K562 (cell line): ENCODE data around the gene LASP1NB.
A peak's percentile ranks its signal among the peaks of the same experiment; 100 is the strongest.

Experiments used
- BRD9 ChIP-seq: fragments of 450-650 bp; IDR thresholded peaks from 2 replicates; pipeline ENCODE4 v1.6.1; 2018; ENCODE audit warnings: low read depth; ENCODE audit not compliant: partially characterized antibody
- ELF1 ChIP-seq: fragments of 200-800 bp; sonication (Bioruptor generic); IDR thresholded peaks from 2 replicates; pipeline ENCODE4 v1.6.1; 2016; ENCODE audit warnings: missing genetic modification characterization, missing compliant biosample characterization
- ELF2 ChIP-seq: fragments of 250-450 bp; sonication (Bioruptor Pico); IDR thresholded peaks from 2 replicates; pipeline ENCODE4 v1.5.0; 2021; ENCODE audit warnings: mild to moderate bottlenecking
- ERF ChIP-seq: fragments of 450-650 bp; formaldehyde crosslinking; IDR thresholded peaks from 2 replicates; pipeline ENCODE4 v1.4.0; 2020; ENCODE audit warnings: mild to moderate bottlenecking, mixed read lengths
- POLR3G ChIP-seq: IDR thresholded peaks from 2 replicates; pipeline ENCODE4 v1.6.1; 2011; ENCODE audit not compliant: insufficient read length, insufficient replicate concordance; ENCODE audit errors: extremely low read depth
- PREB ChIP-seq: sonication (generic); formaldehyde crosslinking; IDR thresholded peaks from 2 replicates; pipeline ENCODE4 v1.8.1; 2023; ENCODE audit warnings: mild to moderate bottlenecking, missing genetic modification reagents
- PTRF ChIP-seq: fragments of 450-650 bp; IDR thresholded peaks from 2 replicates; pipeline ENCODE4 v1.6.1; 2016; ENCODE audit warnings: mild to moderate bottlenecking, missing genetic modification characterization, missing compliant biosample characterization
- RBBP5 ChIP-seq: fragments of 200-600 bp; sonication (generic); IDR thresholded peaks from 2 replicates; pipeline ENCODE4 v1.6.1; 2012; ENCODE audit warnings: borderline replicate concordance, mild to moderate bottlenecking, low read length, control low read depth, inconsistent platforms; ENCODE audit not compliant: insufficient read depth, poor library complexity, severe bottlenecking
- SIN3A ChIP-seq, 2 experiments: fragments of 150-350 bp in 1 of 2; IDR thresholded peaks; 2 replicates each; pipeline ENCODE4 v1.6.1; 2011 to 2016; ENCODE audit warnings: borderline replicate concordance in 2 of 2, low read depth in 2 of 2, low read length in 2 of 2, mild to moderate bottlenecking in 2 of 2, moderate library complexity in 2 of 2; ENCODE audit not compliant: control insufficient read depth in 1 of 2
- TAF15 ChIP-seq: fragments of 200-400 bp; formaldehyde crosslinking; IDR thresholded peaks from 2 replicates; pipeline ENCODE4 v1.6.1; 2017; ENCODE audit warnings: mild to moderate bottlenecking, low read depth, low read length, moderate library complexity
- TAL1 ChIP-seq: fragments of 450-650 bp; IDR thresholded peaks from 2 replicates; pipeline ENCODE4 v1.6.1; 2016; ENCODE audit warnings: mild to moderate bottlenecking
- YY1 ChIP-seq, 3 experiments: IDR thresholded peaks; 2 replicates each; pipeline ENCODE4 v1.6.1; 2011; ENCODE audit warnings: low read length in 2 of 3, mild to moderate bottlenecking in 2 of 3, moderate library complexity in 2 of 3, borderline replicate concordance in 1 of 3, control low read depth in 1 of 3, low read depth in 1 of 3; ENCODE audit not compliant: insufficient read depth in 3 of 3, insufficient replicate concordance in 2 of 3, control insufficient read depth in 1 of 3, insufficient read length in 1 of 3; ENCODE audit errors: extremely low read depth in 1 of 3
- ZFP91 ChIP-seq: sonication (generic); formaldehyde crosslinking; IDR thresholded peaks from 2 replicates; pipeline ENCODE4 v1.8.0; 2022; ENCODE audit warnings: mild to moderate bottlenecking, missing genetic modification reagents
- ZNF282 ChIP-seq: sonication (generic); formaldehyde crosslinking; IDR thresholded peaks from 2 replicates; pipeline ENCODE4 v1.8.1; 2023; ENCODE audit warnings: missing genetic modification reagents
- ZNF324 ChIP-seq: fragments of 250-450 bp; sonication (Bioruptor Pico); IDR thresholded peaks from 2 replicates; pipeline ENCODE4 v1.4.0; 2020; ENCODE audit warnings: mild to moderate bottlenecking
- ZNF408 ChIP-seq: fragments of 250-450 bp; sonication (Bioruptor Pico); IDR thresholded peaks from 2 replicates; pipeline ENCODE4 v1.4.0; 2020; ENCODE audit warnings: low read depth, mild to moderate bottlenecking, moderate library complexity
- TF ChIP-seq, protein P1 (sequence below): fragments of 250-450 bp; sonication (Bioruptor Pico); IDR thresholded peaks from 2 replicates; pipeline ENCODE4 v1.4.0; 2020; ENCODE audit warnings: mild to moderate bottlenecking, moderate library complexity, borderline replicate concordance
- TF ChIP-seq, protein P2 (sequence below): fragments of 250-450 bp; sonication (Bioruptor Pico); IDR thresholded peaks from 2 replicates; pipeline ENCODE4 v1.8.0; 2022; ENCODE audit warnings: moderate library complexity, mild to moderate bottlenecking, inconsistent platforms

LASP1NB gene

GRCh38 chr17:38900978-38901656, 24.3 kb upstream of the LASP1NB start (continued):
- TF ChIP-seq, protein P1, sequence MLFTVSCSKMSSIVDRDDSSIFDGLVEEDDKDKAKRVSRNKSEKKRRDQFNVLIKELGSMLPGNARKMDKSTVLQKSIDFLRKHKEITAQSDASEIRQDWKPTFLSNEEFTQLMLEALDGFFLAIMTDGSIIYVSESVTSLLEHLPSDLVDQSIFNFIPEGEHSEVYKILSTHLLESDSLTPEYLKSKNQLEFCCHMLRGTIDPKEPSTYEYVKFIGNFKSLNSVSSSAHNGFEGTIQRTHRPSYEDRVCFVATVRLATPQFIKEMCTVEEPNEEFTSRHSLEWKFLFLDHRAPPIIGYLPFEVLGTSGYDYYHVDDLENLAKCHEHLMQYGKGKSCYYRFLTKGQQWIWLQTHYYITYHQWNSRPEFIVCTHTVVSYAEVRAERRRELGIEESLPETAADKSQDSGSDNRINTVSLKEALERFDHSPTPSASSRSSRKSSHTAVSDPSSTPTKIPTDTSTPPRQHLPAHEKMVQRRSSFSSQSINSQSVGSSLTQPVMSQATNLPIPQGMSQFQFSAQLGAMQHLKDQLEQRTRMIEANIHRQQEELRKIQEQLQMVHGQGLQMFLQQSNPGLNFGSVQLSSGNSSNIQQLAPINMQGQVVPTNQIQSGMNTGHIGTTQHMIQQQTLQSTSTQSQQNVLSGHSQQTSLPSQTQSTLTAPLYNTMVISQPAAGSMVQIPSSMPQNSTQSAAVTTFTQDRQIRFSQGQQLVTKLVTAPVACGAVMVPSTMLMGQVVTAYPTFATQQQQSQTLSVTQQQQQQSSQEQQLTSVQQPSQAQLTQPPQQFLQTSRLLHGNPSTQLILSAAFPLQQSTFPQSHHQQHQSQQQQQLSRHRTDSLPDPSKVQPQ (CRISPR knock-in tag) = no peak
- TF ChIP-seq ZNF282 (CRISPR knock-in tag) (no peak), ELF1 (tag) (no peak), ZFP91 (CRISPR knock-in tag) (no peak), ELF2 (CRISPR knock-in tag) (no peak), PTRF (tag) (no peak), RBBP5 (peak; percentile 12), SIN3A (IDR thresholded peaks at IDR 0.05; ENCODE audit: borderline replicate concordance in 2 of 2, control insufficient read depth in 1 of 2, low read depth in 2 of 2, low read length in 2 of 2) (no peak), ZNF324 (no peak), TAF15 (no peak), TAL1 (0 out of 2 replicates have a peak, but pooled peaks have one; percentile 8), YY1 (IDR thresholded peaks at IDR 0.05; ENCODE audit: borderline replicate concordance in 1 of 3, control insufficient read depth in 1 of 3, extremely low read depth in 1 of 3, insufficient read depth in 3 of 3, insufficient read length in 1 of 3, insufficient replicate concordance in 2 of 3, low read depth in 1 of 3, low read length in 2 of 3) (no peak), BRD9 (no peak), POLR3G (no peak), ERF (CRISPR knock-in tag) (no peak), PREB (CRISPR knock-in tag) (no peak), ZNF408 (no peak)
- TF ChIP-seq, protein P2, sequence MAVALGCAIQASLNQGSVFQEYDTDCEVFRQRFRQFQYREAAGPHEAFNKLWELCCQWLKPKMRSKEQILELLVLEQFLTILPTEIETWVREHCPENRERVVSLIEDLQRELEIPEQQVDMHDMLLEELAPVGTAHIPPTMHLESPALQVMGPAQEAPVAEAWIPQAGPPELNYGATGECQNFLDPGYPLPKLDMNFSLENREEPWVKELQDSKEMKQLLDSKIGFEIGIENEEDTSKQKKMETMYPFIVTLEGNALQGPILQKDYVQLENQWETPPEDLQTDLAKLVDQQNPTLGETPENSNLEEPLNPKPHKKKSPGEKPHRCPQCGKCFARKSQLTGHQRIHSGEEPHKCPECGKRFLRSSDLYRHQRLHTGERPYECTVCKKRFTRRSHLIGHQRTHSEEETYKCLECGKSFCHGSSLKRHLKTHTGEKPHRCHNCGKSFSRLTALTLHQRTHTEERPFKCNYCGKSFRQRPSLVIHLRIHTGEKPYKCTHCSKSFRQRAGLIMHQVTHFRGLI (CRISPR knock-in tag) = no peak
